Peyer's patch (tissue), 4 donors: ENCODE measurements around the gene MYF6. TPM values are rescaled to one million over a fixed set of nuclear protein-coding genes. Genes with fewer than 3 reads are reported as not detected.

Experiments used
- DNase-seq, 3 donors: peaks; one replicate each; pipeline ENCODE4 v3.0.0-alpha.2; 2017 to 2019
- H3K27ac ChIP-seq, 4 donors: fragments of 200-600 bp; sonication (generic); one replicate each; pipeline ENCODE4 v1.5.1; 2016 to 2019
- H3K27me3 ChIP-seq, 2 donors: fragments of 200-600 bp; sonication (generic); one replicate each; pipeline ENCODE4 v1.5.1; 2019
- H3K36me3 ChIP-seq, 3 donors: fragments of 200-600 bp; sonication (generic); one replicate each; pipeline ENCODE4 v1.5.1; 2016 to 2019
- H3K4me1 ChIP-seq, 4 donors: fragments of 200-600 bp; sonication (generic); one replicate each; pipeline ENCODE4 v1.5.1; 2016 to 2019
- H3K4me3 ChIP-seq, 4 donors: fragments of 200-600 bp; sonication (generic); 1 replicate in 3 of 4; 2 replicates in 1 of 4; pipeline ENCODE4 v1.5.1; 2016 to 2019; ENCODE audit warnings: mild to moderate bottlenecking in 1 of 4
- H3K9me3 ChIP-seq, 4 donors: fragments of 200-600 bp; sonication (generic); one replicate each; pipeline ENCODE4 v1.5.1; 2016 to 2019; ENCODE audit warnings: mild to moderate bottlenecking in 1 of 4
- CTCF ChIP-seq, 6 experiments: fragments of 450-650 bp in 4 of 6; fragments of 200-600 bp in 2 of 6; sonication (generic) in 1 of 6; IDR thresholded peaks; one replicate each; pipeline ENCODE4 v1.5.1; 2017 to 2019; ENCODE audit warnings: antibody characterized with exemption in 6 of 6, mild to moderate bottlenecking in 3 of 6, moderate library complexity in 1 of 6
- POLR2A ChIP-seq, 2 donors: fragments of 450-650 bp; IDR thresholded peaks; one replicate each; pipeline ENCODE4 v1.5.1; 2017; ENCODE audit warnings: antibody characterized with exemption in 2 of 2, mild to moderate bottlenecking in 2 of 2, moderate library complexity in 2 of 2
- total RNA-seq, 4 donors: library from RNA; depleted of rRNA; stranded (reverse); fragments of >200 nt; gene quantifications; one replicate each; pipeline ENCODE4 v1.1.0, GENCODE V29; 2016

MYF6 gene
- total RNA-seq, 4 donors from 2014 or later: not detected

DNA sequence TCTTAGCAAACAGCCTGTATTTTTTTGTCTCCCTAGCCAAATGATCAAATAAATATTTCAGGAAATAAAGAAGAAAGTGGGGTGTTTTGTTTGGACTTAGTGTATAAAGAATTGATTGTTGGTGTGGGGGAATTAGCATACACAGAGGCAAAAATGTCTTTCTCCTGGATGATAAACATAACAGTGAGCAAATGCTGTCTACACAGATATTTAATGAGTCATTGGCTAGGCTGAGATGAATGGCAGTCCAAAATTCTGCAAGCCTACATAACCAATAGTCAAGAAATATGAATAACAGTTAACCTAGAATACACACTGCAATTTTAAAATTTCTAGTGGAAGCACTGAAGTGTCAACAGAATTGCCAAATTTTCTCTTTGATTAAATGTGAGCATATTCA is 45.0 kb downstream of the MYF6 start:
- H3K4me3 ChIP-seq: no peak overlapping the region
- no peak for DNase-seq
- H3K9me3 ChIP-seq: no peaks in the 10 kb centered on the region
- H3K4me1 ChIP-seq: no peaks in the 10 kb centered on the region
- no peak overlapping the region for H3K27ac ChIP-seq
- no peaks in the 10 kb centered on the region for H3K36me3 ChIP-seq
- TF ChIP-seq CTCF (IDR thresholded peaks at IDR 0.05): no peak
- no peaks in the 10 kb centered on the region for H3K27me3 ChIP-seq

GRCh38 chr12:80754274-80754673 is 46.8 kb downstream of the MYF6 start:
- Histone ChIP-seq H3K27me3 (no peaks in the 10 kb centered on the region), H3K4me1 (no peaks in the 10 kb centered on the region), H3K27ac (no peak overlapping the region), H3K36me3 (no peaks in the 10 kb centered on the region), H3K9me3 (no peaks in the 10 kb centered on the region), H3K4me3 (no peak overlapping the region)
- no peak for DNase-seq
- TF ChIP-seq CTCF (IDR thresholded peaks at IDR 0.05) (no peak), POLR2A (IDR thresholded peaks at IDR 0.05) (no peak)

DNA sequence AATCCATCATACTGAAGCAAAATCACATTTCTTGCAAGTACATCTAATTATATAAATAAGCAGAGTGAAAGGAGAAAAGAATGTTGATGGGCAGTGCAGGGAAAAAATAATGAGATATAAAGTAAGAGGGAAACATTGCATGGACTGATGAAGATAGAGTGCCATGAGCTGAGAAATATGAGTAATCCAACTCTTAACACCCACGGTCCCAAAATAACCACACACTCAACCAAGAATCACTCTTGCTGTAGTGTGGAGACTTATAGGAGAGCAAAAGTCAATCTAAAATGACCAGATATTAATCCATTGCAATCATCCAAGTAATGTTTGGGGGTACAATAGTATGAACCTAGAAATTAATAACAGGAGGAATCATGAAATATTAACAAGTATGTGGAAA is 49.4 kb downstream of the MYF6 start:
- DNase-seq: no peak
- no peaks in the 10 kb centered on the region for H3K9me3 ChIP-seq
- H3K4me3 ChIP-seq: no peak overlapping the region
- H3K27ac ChIP-seq: no peak overlapping the region
- H3K36me3 ChIP-seq: no peaks in the 10 kb centered on the region
- TF ChIP-seq POLR2A (IDR thresholded peaks at IDR 0.05): no peak
- no peak for TF ChIP-seq CTCF (IDR thresholded peaks at IDR 0.05)
- no peaks in the 10 kb centered on the region for H3K4me1 ChIP-seq
- H3K27me3 ChIP-seq: no peaks in the 10 kb centered on the region

Other genes with a start within 250 kb of the MYF6 start
- gene MYF5, start 9.3 kb downstream of the MYF6 start, total RNA-seq: not detected
- gene LIN7A, start 230.3 kb downstream of the MYF6 start, total RNA-seq: 10 to 100 TPM in 3 of 4 donors, 1 to 10 TPM in 1; 5.0 to 28.2 (median 20.7) TPM